Measurements from ENCODE around the gene DMAP1. TPM values are rescaled to one million over a fixed set of nuclear protein-coding genes. Genes with fewer than 3 reads are reported as not detected.

The DMAP1 gene
- total RNA-seq, 1 experiment from 2014 or later, result 40.9 TPM

- TF ChIP-seq AFF4 (CRISPR knock-in tag; IDR thresholded peaks at IDR 0.05; ENCODE audit: borderline replicate concordance), result no peak
- no peak for TF ChIP-seq STAT6 (CRISPR knock-in tag; conservative IDR thresholded peaks at IDR 0.05; ENCODE audit: low read depth)
- TF ChIP-seq, protein P1, sequence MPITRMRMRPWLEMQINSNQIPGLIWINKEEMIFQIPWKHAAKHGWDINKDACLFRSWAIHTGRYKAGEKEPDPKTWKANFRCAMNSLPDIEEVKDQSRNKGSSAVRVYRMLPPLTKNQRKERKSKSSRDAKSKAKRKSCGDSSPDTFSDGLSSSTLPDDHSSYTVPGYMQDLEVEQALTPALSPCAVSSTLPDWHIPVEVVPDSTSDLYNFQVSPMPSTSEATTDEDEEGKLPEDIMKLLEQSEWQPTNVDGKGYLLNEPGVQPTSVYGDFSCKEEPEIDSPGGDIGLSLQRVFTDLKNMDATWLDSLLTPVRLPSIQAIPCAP (CRISPR knock-in tag; IDR thresholded peaks at IDR 0.05), result no peak
Observed at GRCh38 chr1:44228218-44228617, 14.9 kb downstream of the DMAP1 start (continued).

- no peak for ATAC-seq
- Mint-ChIP-seq H3K4me1 (no peaks in the 10 kb centered on the region), H3K27me3 (ENCODE audit: low read depth) (peaks cover 14% of the 10 kb centered on the region), H3K36me3 (peaks cover 47% of the 10 kb centered on the region), H3K9me3 (peaks cover 30% of the 10 kb centered on the region), H3K27ac (no peak overlapping the region), H3K4me3 (no peak overlapping the region)
- no peak for DNase-seq (ENCODE audit: low spot score)
- POLR2A ChIA-PET, result no interaction called here
- CTCF ChIA-PET, result interaction anchor here (2.3 kb wide), 1 partner anchor 8 kb away, joined by 8 read pairs; no protein-coding TSS in a partner anchor
- no peak for TF ChIP-seq CREB1 (CRISPR knock-in tag; IDR thresholded peaks at IDR 0.05)
- TF ChIP-seq TP53 (CRISPR knock-in tag; IDR thresholded peaks at IDR 0.05), result no peak
- no peak for TF ChIP-seq FOXP4 (CRISPR knock-in tag; IDR thresholded peaks at IDR 0.05)
- no peak for TF ChIP-seq ZBTB43 (CRISPR knock-in tag; IDR thresholded peaks at IDR 0.05)
- TF ChIP-seq, protein P2, sequence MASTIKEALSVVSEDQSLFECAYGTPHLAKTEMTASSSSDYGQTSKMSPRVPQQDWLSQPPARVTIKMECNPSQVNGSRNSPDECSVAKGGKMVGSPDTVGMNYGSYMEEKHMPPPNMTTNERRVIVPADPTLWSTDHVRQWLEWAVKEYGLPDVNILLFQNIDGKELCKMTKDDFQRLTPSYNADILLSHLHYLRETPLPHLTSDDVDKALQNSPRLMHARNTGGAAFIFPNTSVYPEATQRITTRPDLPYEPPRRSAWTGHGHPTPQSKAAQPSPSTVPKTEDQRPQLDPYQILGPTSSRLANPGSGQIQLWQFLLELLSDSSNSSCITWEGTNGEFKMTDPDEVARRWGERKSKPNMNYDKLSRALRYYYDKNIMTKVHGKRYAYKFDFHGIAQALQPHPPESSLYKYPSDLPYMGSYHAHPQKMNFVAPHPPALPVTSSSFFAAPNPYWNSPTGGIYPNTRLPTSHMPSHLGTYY (CRISPR knock-in tag; IDR thresholded peaks at IDR 0.05), result no peak
- TF ChIP-seq ZNF425 (CRISPR knock-in tag; conservative IDR thresholded peaks at IDR 0.05), result no peak
- TF ChIP-seq, protein P3, sequence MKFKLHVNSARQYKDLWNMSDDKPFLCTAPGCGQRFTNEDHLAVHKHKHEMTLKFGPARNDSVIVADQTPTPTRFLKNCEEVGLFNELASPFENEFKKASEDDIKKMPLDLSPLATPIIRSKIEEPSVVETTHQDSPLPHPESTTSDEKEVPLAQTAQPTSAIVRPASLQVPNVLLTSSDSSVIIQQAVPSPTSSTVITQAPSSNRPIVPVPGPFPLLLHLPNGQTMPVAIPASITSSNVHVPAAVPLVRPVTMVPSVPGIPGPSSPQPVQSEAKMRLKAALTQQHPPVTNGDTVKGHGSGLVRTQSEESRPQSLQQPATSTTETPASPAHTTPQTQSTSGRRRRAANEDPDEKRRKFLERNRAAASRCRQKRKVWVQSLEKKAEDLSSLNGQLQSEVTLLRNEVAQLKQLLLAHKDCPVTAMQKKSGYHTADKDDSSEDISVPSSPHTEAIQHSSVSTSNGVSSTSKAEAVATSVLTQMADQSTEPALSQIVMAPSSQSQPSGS (CRISPR knock-in tag; IDR thresholded peaks at IDR 0.05; ENCODE audit: borderline replicate concordance, low read depth), result no peak
- TF ChIP-seq TEAD1 (CRISPR knock-in tag; IDR thresholded peaks at IDR 0.05), result no peak
- no peak for TF ChIP-seq NR1H2 (CRISPR knock-in tag; IDR thresholded peaks at IDR 0.05)
- TF ChIP-seq ZNF138 (CRISPR knock-in tag; conservative IDR thresholded peaks at IDR 0.05), result no peak
- TF ChIP-seq GABPB1 (CRISPR knock-in tag; IDR thresholded peaks at IDR 0.05), result no peak
- no peak for TF ChIP-seq ATF3 (CRISPR knock-in tag; conservative IDR thresholded peaks at IDR 0.05)
- TF ChIP-seq ZNF263 (CRISPR knock-in tag; IDR thresholded peaks at IDR 0.05; ENCODE audit: low read depth), result no peak
Observed at GRCh38 chr1:44229435-44230167, 16.3 kb downstream of the DMAP1 start.
